SK-N-SH (cell line): ENCODE measurements around the gene SLC7A14.

Experiments used
- CTCF ChIP-seq: fragments of 200-600 bp; sonication (generic); IDR thresholded peaks from 2 replicates; pipeline ENCODE4 v1.6.1; 2017; ENCODE audit warnings: antibody characterized with exemption, mild to moderate bottlenecking, moderate library complexity
- EP300 ChIP-seq, 2 experiments: IDR thresholded peaks; 2 replicates each; pipeline versions ENCODE4 v1.4.0 to v1.6.1; 2012; ENCODE audit warnings: borderline replicate concordance in 1 of 2, low read depth in 1 of 2, low read length in 1 of 2
- EZH2phosphoT487 ChIP-seq: fragments of 200-600 bp; sonication (generic); IDR thresholded peaks from 2 replicates; pipeline ENCODE4 v1.6.1; 2017; ENCODE audit warnings: low read depth, mixed run types, mild to moderate bottlenecking, antibody characterized with exemption, moderate library complexity, borderline replicate concordance
- IRF3 ChIP-seq: fragments of 150-350 bp; IDR thresholded peaks from 2 replicates; pipeline ENCODE4 v1.6.1; 2016; ENCODE audit warnings: mild to moderate bottlenecking, low read depth, low read length
- NFIC ChIP-seq: IDR thresholded peaks from 2 replicates; pipeline ENCODE4 v1.4.0; 2012; ENCODE audit warnings: borderline replicate concordance
- POLR2AphosphoS5 ChIP-seq: IDR thresholded peaks from 2 replicates; pipeline ENCODE4 v1.6.1; 2012; ENCODE audit warnings: low read depth, low read length
- REST ChIP-seq: IDR thresholded peaks from 2 replicates; pipeline ENCODE4 v1.6.1; 2012; ENCODE audit warnings: mild to moderate bottlenecking, low read depth, low read length, moderate library complexity
- SMC3 ChIP-seq: IDR thresholded peaks from 2 replicates; pipeline ENCODE4 v1.6.1; 2012; ENCODE audit warnings: low read depth, low read length, improper control_type of control experiment
- USF2 ChIP-seq: fragments of 150-350 bp; IDR thresholded peaks from 2 replicates; pipeline ENCODE4 v1.6.1; 2017; ENCODE audit warnings: antibody characterized with exemption, low read length, low read depth, borderline replicate concordance

- no peak for TF ChIP-seq EZH2phosphoT487
- TF ChIP-seq EP300 (IDR thresholded peaks at IDR 0.05; ENCODE audit: borderline replicate concordance in 1 of 2, low read depth in 1 of 2, low read length in 1 of 2), result no peak
- TF ChIP-seq CTCF, result no peak
- no peak for TF ChIP-seq REST
- no peak for TF ChIP-seq IRF3
- no peak for TF ChIP-seq POLR2AphosphoS5
- no peak for TF ChIP-seq NFIC
- TF ChIP-seq USF2, result no peak
- no peak for TF ChIP-seq SMC3
Measured at GRCh38 chr3:170508291-170508690, 77.6 kb downstream of the SLC7A14 start.
